A549 (cell line): ENCODE measurements around the gene TOR2A.

ENCODE experiments used
- POLR2A ChIP-seq: IDR thresholded peaks from 2 replicates; pipeline ENCODE4 v1.6.1; 2012; ENCODE audit warnings: mild to moderate bottlenecking, low read length
- TF ChIP-seq, protein P1 (sequence below): fragments of >200 bp; sonication (Bioruptor Twin); formaldehyde crosslinking; IDR thresholded peaks from 3 replicates; pipeline ENCODE4 v1.5.1; 2016

DNA sequence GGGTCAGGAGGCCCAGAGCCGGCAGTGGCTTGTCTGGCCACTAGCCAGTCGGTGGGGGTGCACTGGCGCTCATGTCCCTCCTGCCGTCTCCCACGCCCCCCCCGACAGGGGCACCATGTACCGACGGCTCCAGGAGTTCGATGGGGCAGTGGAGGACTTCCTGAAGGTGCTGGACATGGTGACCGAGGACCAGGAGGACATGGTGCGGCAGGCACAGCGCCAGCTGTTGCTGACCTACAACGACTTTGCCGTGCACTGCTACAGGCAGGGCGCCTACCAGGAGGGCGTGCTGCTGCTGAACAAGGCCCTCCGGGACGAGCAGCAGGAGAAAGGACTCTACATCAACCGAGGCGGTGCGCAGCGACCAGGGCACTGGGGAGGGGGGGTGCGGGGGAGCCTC is 11.1 kb downstream of the TOR2A start:
- TF ChIP-seq, protein P1, sequence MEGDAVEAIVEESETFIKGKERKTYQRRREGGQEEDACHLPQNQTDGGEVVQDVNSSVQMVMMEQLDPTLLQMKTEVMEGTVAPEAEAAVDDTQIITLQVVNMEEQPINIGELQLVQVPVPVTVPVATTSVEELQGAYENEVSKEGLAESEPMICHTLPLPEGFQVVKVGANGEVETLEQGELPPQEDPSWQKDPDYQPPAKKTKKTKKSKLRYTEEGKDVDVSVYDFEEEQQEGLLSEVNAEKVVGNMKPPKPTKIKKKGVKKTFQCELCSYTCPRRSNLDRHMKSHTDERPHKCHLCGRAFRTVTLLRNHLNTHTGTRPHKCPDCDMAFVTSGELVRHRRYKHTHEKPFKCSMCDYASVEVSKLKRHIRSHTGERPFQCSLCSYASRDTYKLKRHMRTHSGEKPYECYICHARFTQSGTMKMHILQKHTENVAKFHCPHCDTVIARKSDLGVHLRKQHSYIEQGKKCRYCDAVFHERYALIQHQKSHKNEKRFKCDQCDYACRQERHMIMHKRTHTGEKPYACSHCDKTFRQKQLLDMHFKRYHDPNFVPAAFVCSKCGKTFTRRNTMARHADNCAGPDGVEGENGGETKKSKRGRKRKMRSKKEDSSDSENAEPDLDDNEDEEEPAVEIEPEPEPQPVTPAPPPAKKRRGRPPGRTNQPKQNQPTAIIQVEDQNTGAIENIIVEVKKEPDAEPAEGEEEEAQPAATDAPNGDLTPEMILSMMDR, result no peak
- TF ChIP-seq POLR2A, result no peak
